HCT116 (cell line): ENCODE results near the gene ASCC1. TPM values are rescaled to one million over a fixed set of nuclear protein-coding genes. Genes with fewer than 3 reads are reported as not detected.

Experiments used
- ATAC-seq: fragments of 200-7000 bp; cut with Tn5 transposase; 2 replicates; pipeline ENCODE4 v1.9.1; 2020; ENCODE audit warnings: mild to moderate bottlenecking, moderate library complexity
- BruUV-seq: library from RNA; stranded (reverse); fragments of 400-500 nt; replicated peaks from 2 replicates; lab custom pipeline; 2021; lab: Mats Ljungman, UMichigan
- CTCF ChIA-PET: fragments of 300-600 bp; sonication (Branson Sonifier 250); formaldehyde crosslinking; loops from one replicate; lab custom pipeline; 2021; ENCODE audit warnings: antibody characterized with exemption; lab: Charles Lee
- POLR2A ChIA-PET: fragments of 300-600, 350-600 bp; sonication (Branson Sonifier 250); formaldehyde crosslinking; loops from one replicate; lab custom pipeline; 2021; ENCODE audit warnings: antibody characterized with exemption; lab: Charles Lee
- RAD21 ChIA-PET, 2 experiments: fragments of 300-600 bp; sonication (Branson Sonifier 250); formaldehyde crosslinking; loops; one replicate each; lab custom pipeline; 2023; ENCODE audit warnings: low total read pairs in 2 of 2; ENCODE audit not compliant: uncharacterized antibody in 2 of 2, unreplicated experiment in 2 of 2, low non-redundant PET in 1 of 2; lab: Charles Lee
- DNase-seq: peaks from one replicate; pipeline ENCODE4 v3.0.0-alpha.2; 2010; ENCODE audit warnings: low read depth, low spot score
- H2AFZ ChIP-seq: fragments of 200-600 bp; shearing (Covaris generic), sonication (generic); 2 replicates; pipeline ENCODE4 v1.6.1; 2017; ENCODE audit warnings: low read depth, mixed run types, mixed read lengths, antibody characterized with exemption, low read length; ENCODE audit not compliant: poor library complexity, severe bottlenecking
- H3K27ac ChIP-seq: 2 replicates; pipeline ENCODE4 v1.5.1; 2012; ENCODE audit warnings: low read depth, low read length
- H3K27me3 ChIP-seq: fragments of 200-600 bp; sonication (generic); 2 replicates; pipeline ENCODE4 v1.6.1; 2016; ENCODE audit warnings: mixed run types, low read length, mixed read lengths; ENCODE audit not compliant: insufficient read depth
- H3K36me3 ChIP-seq, 2 experiments: fragments of 200-500 bp in 1 of 2; fragments of 200-600 bp in 1 of 2; sonication (Bioruptor generic) in 1 of 2; sonication (generic) in 1 of 2; 2 replicates each; pipeline versions ENCODE4 v1.5.1 to v1.6.1; 2014 to 2016; ENCODE audit warnings: low read length in 2 of 2, inconsistent platforms in 1 of 2, mixed read lengths in 1 of 2, mixed run types in 1 of 2; ENCODE audit not compliant: insufficient read depth in 2 of 2, control insufficient read depth in 1 of 2
- H3K4me1 ChIP-seq, 2 experiments: fragments of 200-600 bp in 1 of 2; sonication (generic) in 1 of 2; 2 replicates each; pipeline versions ENCODE4 v1.5.1 to v1.6.1; 2012 to 2017; ENCODE audit warnings: low read length in 2 of 2, inconsistent platforms in 1 of 2, mild to moderate bottlenecking in 1 of 2, mixed read lengths in 1 of 2, mixed run types in 1 of 2, moderate library complexity in 1 of 2; ENCODE audit not compliant: insufficient read depth in 2 of 2, control insufficient read depth in 1 of 2
- H3K4me2 ChIP-seq: fragments of 200-600 bp; sonication (generic); 2 replicates; pipeline ENCODE4 v1.6.1; 2017; ENCODE audit warnings: mixed run types, low read length, mixed read lengths
- H3K4me3 ChIP-seq, 2 experiments: fragments of 200-600 bp in 1 of 2; sonication (generic) in 1 of 2; replicated peaks in 1 of 2; 2 replicates each; pipeline ENCODE4 v1.5.1; 2011 to 2016; ENCODE audit warnings: low read length in 2 of 2, control low read depth in 1 of 2, low read depth in 1 of 2, mild to moderate bottlenecking in 1 of 2, mixed read lengths in 1 of 2, mixed run types in 1 of 2
- H3K79me2 ChIP-seq: fragments of 200-600 bp; sonication (generic); 2 replicates; pipeline ENCODE4 v1.6.1; 2017; ENCODE audit warnings: mild to moderate bottlenecking, mixed run types, low read length, moderate library complexity, mixed read lengths; ENCODE audit not compliant: insufficient read depth
- H3K9ac ChIP-seq: fragments of 200-600 bp; sonication (generic); 2 replicates; pipeline ENCODE4 v1.6.1; 2016; ENCODE audit warnings: low read length, mixed read lengths
- H3K9me2 ChIP-seq: fragments of 200-600 bp; sonication (generic), shearing (Covaris generic); 2 replicates; pipeline ENCODE4 v1.6.1; 2017; ENCODE audit warnings: mixed run types, mild to moderate bottlenecking, moderate library complexity; ENCODE audit not compliant: insufficient read depth
- H3K9me3 ChIP-seq, 2 experiments: fragments of 200-500 bp in 1 of 2; fragments of 200-600 bp in 1 of 2; sonication (Bioruptor generic) in 1 of 2; sonication (generic) in 1 of 2; 2 replicates each; pipeline ENCODE4 v1.6.1; 2014 to 2017; ENCODE audit warnings: low read length in 2 of 2, mixed read lengths in 2 of 2, inconsistent platforms in 1 of 2, low read depth in 1 of 2, mild to moderate bottlenecking in 1 of 2, mixed run types in 1 of 2, moderate library complexity in 1 of 2; ENCODE audit not compliant: control insufficient read depth in 1 of 2, insufficient read depth in 1 of 2
- H4K20me1 ChIP-seq: fragments of 200-600 bp; sonication (generic), shearing (Covaris generic); 2 replicates; pipeline ENCODE4 v1.6.1; 2017; ENCODE audit warnings: mixed run types, mild to moderate bottlenecking, moderate library complexity; ENCODE audit not compliant: insufficient read depth
- EGR1 ChIP-seq: IDR thresholded peaks from 2 replicates; pipeline ENCODE4 v1.6.1; 2012; ENCODE audit warnings: low read depth
- ELF1 ChIP-seq: IDR thresholded peaks from 2 replicates; pipeline ENCODE4 v1.6.1; 2012; ENCODE audit warnings: low read depth, borderline replicate concordance
- EZH2 ChIP-seq: fragments of 200-600 bp; sonication (generic); IDR thresholded peaks from 2 replicates; pipeline ENCODE4 v1.6.1; 2017; ENCODE audit warnings: antibody characterized with exemption, mixed run types
- EZH2phosphoT487 ChIP-seq: fragments of 200-600 bp; IDR thresholded peaks from 2 replicates; pipeline ENCODE4 v1.6.1; 2018; ENCODE audit warnings: antibody characterized with exemption, borderline replicate concordance
- REST ChIP-seq: IDR thresholded peaks from 2 replicates; pipeline ENCODE4 v1.6.1; 2012; ENCODE audit warnings: low read depth
- SIN3A ChIP-seq: IDR thresholded peaks from 2 replicates; pipeline ENCODE4 v1.6.1; 2012; ENCODE audit warnings: low read depth
- SP1 ChIP-seq: IDR thresholded peaks from 2 replicates; pipeline ENCODE4 v1.6.1; 2012; ENCODE audit warnings: low read depth
- TCF7L2 ChIP-seq: IDR thresholded peaks from 2 replicates; pipeline ENCODE4 v1.7.0; 2011; ENCODE audit warnings: borderline replicate concordance, inconsistent platforms; ENCODE audit not compliant: insufficient read depth, insufficient read length; ENCODE audit errors: extremely low read depth
- YY1 ChIP-seq: IDR thresholded peaks from 2 replicates; pipeline ENCODE4 v1.6.1; 2011; ENCODE audit warnings: low read length, low read depth, moderate library complexity, mild to moderate bottlenecking; ENCODE audit not compliant: insufficient replicate concordance; ENCODE audit errors: extremely low read depth
- intact Hi-C: fragments of 100-400 bp; cut with micrococcal nuclease; formaldehyde crosslinking; loops from 2 replicates; pipeline ENCODE4 v1.10.0; 2022
- total RNA-seq: library from RNA; stranded (reverse); gene quantifications from one replicate; pipeline ENCODE4 v1.2.1, GENCODE V29; 2021; ENCODE audit not compliant: unreplicated experiment

The ASCC1 gene
- total RNA-seq, 1 experiment from 2014 or later: 34.5 TPM

GRCh38 chr10:72110673-72111401 is 105.2 kb downstream of the ASCC1 start:
- Histone ChIP-seq H3K9ac (no peak overlapping the region), H3K36me3 (no peaks in the 10 kb centered on the region), H3K79me2 (no peaks in the 10 kb centered on the region), H3K27me3 (no peaks in the 10 kb centered on the region), H2AFZ (no peak overlapping the region), H3K27ac (no peak overlapping the region), H3K4me2 (no peak overlapping the region), H3K9me2 (no peaks in the 10 kb centered on the region), H3K4me1 (peaks cover 15 to 17% of the 10 kb centered on the region in 2 experiments), H3K9me3 (no peaks in the 10 kb centered on the region), H4K20me1 (no peaks in the 10 kb centered on the region), H3K4me3 (no peak overlapping the region)
- TF ChIP-seq YY1 (no peak), EZH2phosphoT487 (no peak), SP1 (no peak), EGR1 (no peak), TCF7L2 (no peak), EZH2 (no peak), REST (no peak), ELF1 (no peak), SIN3A (no peak)
- BruUV-seq: no TSS peak
- POLR2A ChIA-PET: no interaction called here
- RAD21 ChIA-PET: no interaction called here
- CTCF ChIA-PET: no interaction called here
- no peak for ATAC-seq
- no peak for DNase-seq
- intact Hi-C loops: no loop called here
